Cardiac muscle cell (in vitro differentiated cells and primary cell): ENCODE data around the gene FADS2. TPM values are rescaled to one million over a fixed set of nuclear protein-coding genes. Genes with fewer than 3 reads are reported as not detected.

ENCODE experiments used
- DNase-seq, 2 donors: peaks; one replicate each; pipeline versions ENCODE4 v3.0.0 to v3.0.0-alpha.2; 2010 to 2017; ENCODE audit warnings: low read depth in 1 of 2, low spot score in 1 of 2
- H3K27ac ChIP-seq: fragments of 200-600 bp; sonication (generic); 2 replicates; pipeline ENCODE4 v1.5.1; 2016
- H3K27me3 ChIP-seq: fragments of 200-600 bp; sonication (generic); 2 replicates; pipeline ENCODE4 v1.6.0; 2016; ENCODE audit warnings: control low read depth
- H3K36me3 ChIP-seq: fragments of 200-600 bp; sonication (generic); 2 replicates; pipeline ENCODE4 v1.5.1; 2016; ENCODE audit warnings: control low read depth
- H3K4me1 ChIP-seq: fragments of 200-600 bp; sonication (generic); 2 replicates; pipeline ENCODE4 v1.8.1; 2017; ENCODE audit warnings: low read depth, mild to moderate bottlenecking, mixed run types
- H3K4me3 ChIP-seq: fragments of 200-600 bp; sonication (generic); 2 replicates; pipeline ENCODE4 v1.5.1; 2016; ENCODE audit warnings: mild to moderate bottlenecking
- H3K9me3 ChIP-seq: fragments of 200-600 bp; sonication (generic); 2 replicates; pipeline ENCODE4 v1.5.1; 2017; ENCODE audit warnings: low read depth, mild to moderate bottlenecking, control low read depth
- CTCF ChIP-seq: IDR thresholded peaks from 2 replicates; pipeline ENCODE4 v1.5.1; 2012; ENCODE audit warnings: low read depth, mild to moderate bottlenecking, low read length
- polyA plus RNA-seq: library from polyadenylated mRNA; unstranded; fragments of >200 nt; fragmentation: Nextera tagmentation; extraction: Ambion mirVana; gene quantifications from 2 replicates; pipeline ENCODE4 v1.2.1, GENCODE V29; 2016
- total RNA-seq: library from RNA; depleted of rRNA; stranded (reverse); fragments of >200 nt; gene quantifications from 2 replicates; pipeline ENCODE4 v1.2.3, GENCODE V29; 2016

Gene FADS2
- total and polyA plus RNA-seq, 2 experiments from 2014 or later, result 103 to 262 TPM

- Histone ChIP-seq H3K27me3 (no peaks in the 10 kb centered on the region), H3K4me3 (no peak overlapping the region), H3K9me3 (no peaks in the 10 kb centered on the region), H3K4me1 (no peaks in the 10 kb centered on the region), H3K27ac (no peak overlapping the region), H3K36me3 (peaks cover 20% of the 10 kb centered on the region)
- DNase-seq, result no peak
- no peak for TF ChIP-seq CTCF
Observed at GRCh38 chr11:61781585-61781984, 46.5 kb upstream of the FADS2 start.

- H3K27ac ChIP-seq, result no peak overlapping the region
- DNase-seq, result no peak
- no peak for TF ChIP-seq CTCF
Observed at GRCh38 chr11:61782299-61782698, 45.8 kb upstream of the FADS2 start.

GRCh38 chr11:61782841-61783240 lies 45.3 kb upstream of the FADS2 start:
- Histone ChIP-seq H3K27ac (no peak overlapping the region), H3K4me3 (no peak overlapping the region), H3K27me3 (no peaks in the 10 kb centered on the region), H3K9me3 (no peaks in the 10 kb centered on the region), H3K4me1 (no peaks in the 10 kb centered on the region), H3K36me3 (peaks cover 26% of the 10 kb centered on the region)
- no peak for TF ChIP-seq CTCF
- no peak for DNase-seq

More at GRCh38 chr11:61782299-61782698, 45.8 kb upstream of the FADS2 start:
- H3K27me3 ChIP-seq, result no peaks in the 10 kb centered on the region
- no peaks in the 10 kb centered on the region for H3K4me1 ChIP-seq
- H3K36me3 ChIP-seq, result peaks cover 24% of the 10 kb centered on the region
- no peak overlapping the region for H3K4me3 ChIP-seq
- no peaks in the 10 kb centered on the region for H3K9me3 ChIP-seq

GRCh38 chr11:61783717-61784505 lies 44.2 kb upstream of the FADS2 start:
- H3K4me3 ChIP-seq, result no peak overlapping the region
- H3K27me3 ChIP-seq, result no peaks in the 10 kb centered on the region
- peaks cover 20% of the 10 kb centered on the region for H3K36me3 ChIP-seq
- no peak for TF ChIP-seq CTCF
- no peaks in the 10 kb centered on the region for H3K9me3 ChIP-seq
- H3K27ac ChIP-seq, result peak overlapping the region; percentile 12
- peak in 1 of 2 donors; percentile 63 for DNase-seq
- no peaks in the 10 kb centered on the region for H3K4me1 ChIP-seq

- H3K4me3 ChIP-seq, result no peak overlapping the region
- no peak for TF ChIP-seq CTCF
- no peaks in the 10 kb centered on the region for H3K4me1 ChIP-seq
- H3K27me3 ChIP-seq, result no peaks in the 10 kb centered on the region
- DNase-seq, result no peak
- no peak overlapping the region for H3K27ac ChIP-seq
- H3K9me3 ChIP-seq, result no peaks in the 10 kb centered on the region
- peaks cover 25% of the 10 kb centered on the region for H3K36me3 ChIP-seq
Observed at GRCh38 chr11:61784506-61784805, 43.6 kb upstream of the FADS2 start.
